ENCODE data around the gene ZFP1. TPM values are rescaled to one million over a fixed set of nuclear protein-coding genes. Genes with fewer than 3 reads are reported as not detected.

ZFP1 gene
- total RNA-seq, 1 donor = 16.2 TPM

DNA sequence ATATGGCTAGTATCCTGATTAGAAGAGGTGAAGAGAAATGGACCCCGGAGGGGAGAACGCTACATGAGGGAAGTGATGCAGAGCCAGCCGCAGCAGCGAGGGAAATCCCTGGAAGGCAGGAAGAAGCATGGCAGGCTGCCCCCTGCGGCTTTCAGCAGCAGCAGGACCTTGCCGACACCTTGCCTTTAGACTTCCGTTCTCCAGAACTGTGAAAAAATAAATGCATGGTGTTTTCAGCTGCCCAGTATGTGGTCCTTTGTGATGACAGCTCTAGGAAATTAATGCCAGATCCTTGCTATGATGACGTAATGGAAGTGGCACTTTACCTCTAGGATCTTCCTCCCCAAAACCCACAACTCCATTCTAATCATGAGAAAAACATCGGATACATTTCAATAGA is 9.7 kb upstream of the ZFP1 start:
- TF ChIP-seq, protein P1, sequence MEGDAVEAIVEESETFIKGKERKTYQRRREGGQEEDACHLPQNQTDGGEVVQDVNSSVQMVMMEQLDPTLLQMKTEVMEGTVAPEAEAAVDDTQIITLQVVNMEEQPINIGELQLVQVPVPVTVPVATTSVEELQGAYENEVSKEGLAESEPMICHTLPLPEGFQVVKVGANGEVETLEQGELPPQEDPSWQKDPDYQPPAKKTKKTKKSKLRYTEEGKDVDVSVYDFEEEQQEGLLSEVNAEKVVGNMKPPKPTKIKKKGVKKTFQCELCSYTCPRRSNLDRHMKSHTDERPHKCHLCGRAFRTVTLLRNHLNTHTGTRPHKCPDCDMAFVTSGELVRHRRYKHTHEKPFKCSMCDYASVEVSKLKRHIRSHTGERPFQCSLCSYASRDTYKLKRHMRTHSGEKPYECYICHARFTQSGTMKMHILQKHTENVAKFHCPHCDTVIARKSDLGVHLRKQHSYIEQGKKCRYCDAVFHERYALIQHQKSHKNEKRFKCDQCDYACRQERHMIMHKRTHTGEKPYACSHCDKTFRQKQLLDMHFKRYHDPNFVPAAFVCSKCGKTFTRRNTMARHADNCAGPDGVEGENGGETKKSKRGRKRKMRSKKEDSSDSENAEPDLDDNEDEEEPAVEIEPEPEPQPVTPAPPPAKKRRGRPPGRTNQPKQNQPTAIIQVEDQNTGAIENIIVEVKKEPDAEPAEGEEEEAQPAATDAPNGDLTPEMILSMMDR (IDR thresholded peaks at IDR 0.05; ENCODE audit: insufficient read depth, low read length) = no peak

DNA sequence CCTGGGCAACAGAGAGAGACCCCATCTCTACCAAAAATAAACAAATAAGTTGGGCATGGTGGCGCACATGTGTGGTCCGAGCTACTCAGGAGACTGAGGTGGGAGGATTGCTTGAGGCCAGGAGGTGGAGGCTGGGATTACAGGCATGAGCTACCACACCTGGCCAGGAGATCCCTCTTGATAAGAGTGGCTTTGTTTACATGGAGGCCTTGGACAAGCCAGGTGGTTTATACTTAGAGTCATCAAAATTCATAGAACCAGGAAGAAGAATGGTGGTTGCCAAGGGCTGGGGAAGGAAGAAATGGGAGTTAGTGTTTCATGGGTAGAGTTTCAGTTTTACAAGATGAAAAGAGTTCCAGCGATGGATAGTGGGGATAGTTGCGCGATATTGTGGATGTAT is 8.8 kb upstream of the ZFP1 start:
- no peak for DNase-seq (ENCODE audit: low read depth)
- TF ChIP-seq, protein P1 (IDR thresholded peaks at IDR 0.05; ENCODE audit: insufficient read depth, low read length) = no peak
- H3K4me3 ChIP-seq (ENCODE audit: low read depth, low read length) = no peak overlapping the region

More for the DNA sequence above, 9.7 kb upstream of the ZFP1 start:
- H3K4me3 ChIP-seq (ENCODE audit: low read depth, low read length) = no peak overlapping the region
- DNase-seq (ENCODE audit: low read depth) = no peak

DNA sequence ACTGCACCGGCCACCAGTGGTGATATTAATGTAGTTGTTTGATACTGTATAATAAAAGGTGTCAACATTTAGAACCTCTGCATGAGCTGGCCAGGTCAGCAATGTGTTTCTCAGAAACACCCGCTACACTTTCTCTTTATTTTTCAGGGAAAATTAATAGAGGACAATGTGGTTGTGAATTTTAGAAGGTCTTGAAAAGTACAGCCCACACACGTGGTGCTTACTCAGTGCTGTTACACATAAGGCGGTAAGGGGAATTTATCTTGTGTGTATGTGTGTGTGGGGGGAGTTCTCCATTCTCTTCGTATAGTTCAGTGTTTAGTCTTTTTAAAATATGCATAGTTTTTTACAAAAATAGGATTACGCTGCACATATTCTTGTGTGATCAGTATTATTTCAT is 4.4 kb upstream of the ZFP1 start:
- no peak for DNase-seq (ENCODE audit: low read depth)
- H3K4me3 ChIP-seq (ENCODE audit: low read depth, low read length) = no peak overlapping the region
- TF ChIP-seq, protein P1 (IDR thresholded peaks at IDR 0.05; ENCODE audit: insufficient read depth, low read length) = no peak

DNA sequence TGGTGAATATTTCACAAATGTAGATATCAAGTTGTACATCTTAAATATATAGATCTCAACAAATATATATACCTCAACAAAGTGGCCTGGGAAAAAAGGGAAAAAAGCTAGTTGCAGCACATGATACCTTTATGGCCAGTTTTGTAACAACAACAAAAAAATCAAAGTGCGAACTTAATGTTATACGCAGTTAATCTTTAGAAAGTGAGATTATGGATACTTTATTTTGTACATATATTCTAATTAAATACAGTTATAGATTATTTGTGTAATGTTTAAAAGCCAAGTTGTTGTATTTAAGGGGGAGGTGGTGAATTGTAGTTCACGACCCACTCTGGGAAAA is 385 bp upstream of the ZFP1 start:
- H3K4me3 ChIP-seq (ENCODE audit: low read depth, low read length) = peak overlapping the region; percentile 36
- DNase-seq (ENCODE audit: low read depth) = no peak
- TF ChIP-seq, protein P1 (IDR thresholded peaks at IDR 0.05; ENCODE audit: insufficient read depth, low read length) = no peak

DNA sequence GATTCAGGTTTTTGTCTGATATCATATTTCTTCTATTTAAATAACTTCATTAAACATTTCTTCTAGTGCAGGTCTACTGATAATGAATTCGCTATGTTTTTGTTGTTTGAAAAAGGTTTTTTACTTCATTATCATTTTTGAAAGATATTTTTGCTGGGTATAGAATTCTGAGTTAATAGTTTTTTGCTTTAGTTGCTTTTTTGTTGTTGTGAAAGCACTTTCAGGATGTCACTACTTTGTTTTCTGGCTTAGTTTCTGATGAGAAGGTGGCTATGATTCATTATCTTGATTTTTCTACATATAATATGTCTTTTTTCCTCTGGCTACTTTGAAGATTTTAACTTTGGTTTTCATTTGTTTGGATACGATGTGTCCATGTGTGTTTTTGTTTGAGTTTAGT is 3.5 kb downstream of the ZFP1 start:
- no peak for DNase-seq (ENCODE audit: low read depth)
- TF ChIP-seq, protein P1 (IDR thresholded peaks at IDR 0.05; ENCODE audit: insufficient read depth, low read length) = no peak
- H3K4me3 ChIP-seq (ENCODE audit: low read depth, low read length) = no peak overlapping the region

DNA sequence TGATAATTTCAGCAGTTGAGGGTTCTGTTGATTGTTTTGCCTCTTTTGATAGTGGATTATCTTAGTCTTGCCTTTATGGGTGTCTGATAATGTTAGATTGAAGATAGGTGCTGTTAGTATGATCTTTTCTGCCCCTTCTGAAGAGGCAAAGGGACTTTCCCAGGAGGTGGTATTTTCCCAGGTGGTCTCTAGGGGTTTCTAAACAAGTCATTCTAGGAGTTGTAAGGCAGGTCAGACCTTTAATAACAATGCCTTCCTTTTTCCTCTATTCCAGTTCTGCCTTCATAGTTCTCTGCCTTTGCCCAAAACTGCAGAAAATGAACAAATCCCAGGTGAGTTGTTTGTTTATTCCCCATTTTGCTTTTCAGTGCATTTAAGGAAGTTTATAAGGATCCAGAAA is 4.3 kb downstream of the ZFP1 start:
- TF ChIP-seq, protein P1 (IDR thresholded peaks at IDR 0.05; ENCODE audit: insufficient read depth, low read length) = no peak
- H3K4me3 ChIP-seq (ENCODE audit: low read depth, low read length) = no peak overlapping the region
- no peak for DNase-seq (ENCODE audit: low read depth)

DNA sequence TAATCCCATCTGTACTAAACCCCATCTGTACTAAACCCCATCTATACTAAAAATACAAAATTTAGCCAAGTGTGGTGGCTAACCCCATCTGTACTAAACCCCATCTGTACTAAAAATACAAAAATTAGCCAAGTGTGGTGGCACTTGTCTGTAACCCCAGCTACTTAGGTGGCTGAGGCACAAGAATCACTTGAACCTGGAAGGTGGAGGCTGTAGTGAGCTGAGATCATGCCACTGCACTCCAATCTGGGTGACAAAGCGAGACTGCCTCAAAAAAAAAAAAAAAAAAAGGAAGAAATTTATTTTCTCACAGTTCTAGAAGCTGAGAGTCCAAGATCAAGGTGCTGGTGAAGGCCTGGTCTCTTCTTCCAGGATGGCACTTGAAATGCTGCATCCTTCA is 12.1 kb downstream of the ZFP1 start:
- no peak overlapping the region for H3K4me3 ChIP-seq (ENCODE audit: low read depth, low read length)
- TF ChIP-seq, protein P1 (IDR thresholded peaks at IDR 0.05; ENCODE audit: insufficient read depth, low read length) = no peak
- DNase-seq (ENCODE audit: low read depth) = no peak
